BE2C (cell line): ENCODE measurements around the gene MAP6.

ENCODE experiments used
- DNase-seq: peaks from one replicate; pipeline ENCODE4 v3.0.0-alpha.2; 2020
- H3K27me3 ChIP-seq: fragments of 250-450 bp; sonication (Bioruptor Pico); 2 replicates; pipeline ENCODE4 v1.5.1; 2020; ENCODE audit warnings: mild to moderate bottlenecking
- H3K36me3 ChIP-seq: fragments of 250-450 bp; sonication (Bioruptor Pico); 2 replicates; pipeline ENCODE4 v1.5.1; 2020; ENCODE audit warnings: mild to moderate bottlenecking
- H3K4me1 ChIP-seq: fragments of 250-450 bp; sonication (Bioruptor Pico); 2 replicates; pipeline ENCODE4 v1.5.1; 2020
- H3K4me3 ChIP-seq: 2 replicates; pipeline ENCODE4 v1.5.1; 2011; ENCODE audit warnings: low read depth, low read length
- H3K9me3 ChIP-seq: fragments of 250-450 bp; sonication (Bioruptor Pico); 2 replicates; pipeline ENCODE4 v1.5.1; 2020
- TF ChIP-seq, protein P1 (sequence below): IDR thresholded peaks from 2 replicates; pipeline ENCODE4 v1.5.1; 2012; ENCODE audit warnings: mild to moderate bottlenecking, low read depth, low read length

The MAP6 gene

DNA sequence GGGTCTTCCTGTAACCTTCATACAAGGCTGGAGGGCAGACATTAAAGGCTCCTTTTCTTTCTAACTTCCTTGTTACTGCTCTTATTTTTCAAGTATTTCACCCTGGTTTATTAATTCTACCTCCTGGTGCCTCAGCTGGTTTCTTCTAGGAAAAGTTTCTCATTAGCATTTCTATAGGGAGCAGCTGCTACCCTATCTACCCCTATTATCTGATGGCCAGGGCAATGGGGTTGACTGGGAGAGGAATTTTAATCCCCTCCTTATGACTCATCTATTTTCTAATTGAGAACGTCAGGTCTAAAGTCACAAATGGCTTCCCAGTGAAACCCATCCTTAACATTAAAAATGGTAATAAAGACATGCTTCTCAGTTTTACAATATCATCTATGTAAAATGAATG lies 5.0 kb downstream of the MAP6 start:
- H3K4me1 ChIP-seq: peaks cover 10% of the 10 kb centered on the region
- no peaks in the 10 kb centered on the region for H3K36me3 ChIP-seq
- no peak overlapping the region for H3K4me3 ChIP-seq
- no peak for DNase-seq
- peaks cover 27% of the 10 kb centered on the region for H3K27me3 ChIP-seq
- TF ChIP-seq, protein P1, sequence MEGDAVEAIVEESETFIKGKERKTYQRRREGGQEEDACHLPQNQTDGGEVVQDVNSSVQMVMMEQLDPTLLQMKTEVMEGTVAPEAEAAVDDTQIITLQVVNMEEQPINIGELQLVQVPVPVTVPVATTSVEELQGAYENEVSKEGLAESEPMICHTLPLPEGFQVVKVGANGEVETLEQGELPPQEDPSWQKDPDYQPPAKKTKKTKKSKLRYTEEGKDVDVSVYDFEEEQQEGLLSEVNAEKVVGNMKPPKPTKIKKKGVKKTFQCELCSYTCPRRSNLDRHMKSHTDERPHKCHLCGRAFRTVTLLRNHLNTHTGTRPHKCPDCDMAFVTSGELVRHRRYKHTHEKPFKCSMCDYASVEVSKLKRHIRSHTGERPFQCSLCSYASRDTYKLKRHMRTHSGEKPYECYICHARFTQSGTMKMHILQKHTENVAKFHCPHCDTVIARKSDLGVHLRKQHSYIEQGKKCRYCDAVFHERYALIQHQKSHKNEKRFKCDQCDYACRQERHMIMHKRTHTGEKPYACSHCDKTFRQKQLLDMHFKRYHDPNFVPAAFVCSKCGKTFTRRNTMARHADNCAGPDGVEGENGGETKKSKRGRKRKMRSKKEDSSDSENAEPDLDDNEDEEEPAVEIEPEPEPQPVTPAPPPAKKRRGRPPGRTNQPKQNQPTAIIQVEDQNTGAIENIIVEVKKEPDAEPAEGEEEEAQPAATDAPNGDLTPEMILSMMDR: no peak
- H3K9me3 ChIP-seq: no peaks in the 10 kb centered on the region

DNA sequence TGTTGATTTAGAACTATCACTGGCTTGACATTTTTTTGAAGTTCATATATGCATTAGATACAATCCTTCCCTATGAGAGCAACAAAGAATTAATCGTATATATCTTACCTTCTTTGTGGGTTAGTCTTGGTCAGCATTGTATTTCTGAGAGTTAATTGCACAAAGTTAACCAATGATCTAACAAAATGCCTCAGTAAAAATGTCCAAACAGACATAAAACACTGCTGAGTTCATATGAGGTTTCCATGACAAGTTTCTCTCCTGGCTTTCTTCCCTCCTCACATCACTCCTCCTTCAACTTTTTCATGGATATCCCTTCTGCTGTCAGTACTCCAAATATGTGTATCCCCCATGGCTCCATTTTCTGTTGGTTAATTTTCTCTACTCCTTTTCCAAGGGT lies 9.0 kb downstream of the MAP6 start:
- TF ChIP-seq, protein P1: no peak
- H3K4me1 ChIP-seq: peaks cover 10% of the 10 kb centered on the region
- H3K36me3 ChIP-seq: no peaks in the 10 kb centered on the region
- no peak overlapping the region for H3K4me3 ChIP-seq
- no peaks in the 10 kb centered on the region for H3K27me3 ChIP-seq
- DNase-seq: no peak
- no peaks in the 10 kb centered on the region for H3K9me3 ChIP-seq

DNA sequence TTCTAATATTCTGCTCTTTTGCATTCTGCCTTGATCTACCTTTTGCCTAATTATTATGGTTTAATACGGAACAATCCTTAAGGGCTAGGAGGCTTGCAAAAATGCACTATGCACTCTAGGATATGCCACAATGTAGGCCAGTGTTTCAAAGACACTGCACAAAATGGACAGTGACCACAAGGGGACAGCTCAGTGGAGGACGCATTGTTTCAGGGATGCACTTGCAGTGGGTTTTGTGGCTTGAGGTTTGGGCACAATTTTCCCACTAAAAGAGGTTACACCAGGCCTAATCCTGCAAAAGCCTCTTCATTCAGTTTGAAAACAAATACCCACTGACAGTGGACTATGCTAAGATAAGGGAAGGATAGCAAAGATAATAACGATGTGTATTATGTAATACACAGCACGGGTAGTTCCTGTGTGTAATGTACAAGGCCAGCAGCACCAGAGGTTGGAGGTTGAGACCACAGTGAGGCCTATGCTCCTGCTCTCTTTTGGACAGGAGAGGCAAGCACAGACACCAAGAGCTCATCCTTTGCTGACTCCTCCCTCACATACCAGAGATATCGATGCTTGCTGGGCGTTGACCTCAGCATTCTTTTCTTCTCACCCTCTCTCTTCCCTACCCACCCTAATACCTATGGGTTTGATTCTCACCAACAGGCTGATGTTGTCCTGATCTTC lies 12.7 kb downstream of the MAP6 start:
- no peak for DNase-seq
- H3K4me1 ChIP-seq: no peaks in the 10 kb centered on the region

DNA sequence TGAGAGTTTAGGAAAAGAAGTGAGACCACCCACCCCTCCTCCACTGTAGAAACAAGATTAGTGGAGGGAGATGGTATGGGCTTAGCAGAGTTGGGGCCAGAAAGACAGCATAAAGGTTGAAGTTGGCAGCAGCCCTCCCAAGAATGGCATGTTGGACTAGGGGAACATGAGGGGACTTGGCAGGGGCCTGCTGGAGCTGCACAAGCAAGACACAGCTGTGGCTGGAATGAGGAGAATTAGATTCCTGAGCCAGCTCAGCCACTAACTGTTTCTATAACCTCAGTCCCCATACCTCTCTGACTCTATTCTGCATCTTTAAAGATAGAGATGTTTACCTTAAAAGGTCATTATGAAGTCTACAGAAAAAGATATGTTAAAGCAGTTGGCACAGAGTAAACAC lies 13.2 kb downstream of the MAP6 start:
- Histone ChIP-seq H3K9me3 (no peaks in the 10 kb centered on the region), H3K27me3 (no peaks in the 10 kb centered on the region), H3K4me3 (no peak overlapping the region), H3K36me3 (no peaks in the 10 kb centered on the region), H3K4me1 (no peaks in the 10 kb centered on the region)
- TF ChIP-seq, protein P1: no peak
- DNase-seq: no peak

More for the DNA sequence above, 12.7 kb downstream of the MAP6 start:
- TF ChIP-seq, protein P1: peak; percentile 7; the same call in 1 of the 2 replicates
- H3K27me3 ChIP-seq: no peaks in the 10 kb centered on the region
- no peaks in the 10 kb centered on the region for H3K36me3 ChIP-seq
- H3K4me3 ChIP-seq: no peak overlapping the region
- H3K9me3 ChIP-seq: no peaks in the 10 kb centered on the region

DNA sequence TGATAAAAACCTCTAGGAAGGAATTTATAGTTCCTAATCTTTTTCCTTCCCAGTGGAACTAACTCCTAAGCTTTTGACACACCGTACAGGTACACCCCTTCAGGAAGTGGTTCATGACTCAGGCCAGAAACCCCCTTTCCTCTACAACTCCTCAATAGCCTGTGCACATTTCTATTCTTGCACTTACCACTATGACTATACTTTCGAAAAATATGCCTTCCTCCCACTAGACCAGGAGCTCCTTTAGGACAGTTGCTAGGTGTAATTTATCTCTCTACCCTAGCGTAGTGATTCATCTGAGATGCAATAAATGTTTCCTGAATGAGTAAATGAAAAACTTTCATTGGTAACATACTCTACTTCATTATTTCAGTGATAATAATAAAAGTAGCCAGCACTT lies 14.5 kb downstream of the MAP6 start:
- no peaks in the 10 kb centered on the region for H3K36me3 ChIP-seq
- H3K9me3 ChIP-seq: no peaks in the 10 kb centered on the region
- TF ChIP-seq, protein P1: no peak
- H3K4me1 ChIP-seq: no peaks in the 10 kb centered on the region
- no peak for DNase-seq
- H3K4me3 ChIP-seq: no peak overlapping the region
- no peaks in the 10 kb centered on the region for H3K27me3 ChIP-seq

DNA sequence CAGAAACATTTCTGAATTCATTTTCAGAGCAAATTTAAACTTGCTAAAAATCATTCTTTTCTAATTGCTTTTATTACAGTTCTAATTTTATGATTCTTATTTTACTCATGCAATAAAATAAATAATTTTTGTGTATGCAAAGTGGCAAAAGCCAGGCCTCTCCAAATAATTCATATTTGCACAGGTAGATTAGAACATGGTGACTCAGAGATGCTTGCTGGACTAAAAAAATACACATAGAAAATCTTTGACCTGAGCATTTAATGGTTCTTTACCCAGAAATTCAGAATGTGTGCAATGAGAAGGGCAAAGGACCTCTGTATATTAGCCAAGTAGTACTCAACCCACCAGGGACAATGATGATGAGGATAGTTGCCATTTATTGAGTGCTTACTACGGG lies 15.3 kb downstream of the MAP6 start:
- Histone ChIP-seq H3K4me3 (no peak overlapping the region), H3K9me3 (no peaks in the 10 kb centered on the region), H3K4me1 (no peaks in the 10 kb centered on the region), H3K27me3 (no peaks in the 10 kb centered on the region), H3K36me3 (no peaks in the 10 kb centered on the region)
- TF ChIP-seq, protein P1: no peak
- DNase-seq: no peak
